IMR-90 (cell line): ENCODE measurements around the gene TMEM63A. TPM values are rescaled to one million over a fixed set of nuclear protein-coding genes. Genes with fewer than 3 reads are reported as not detected.

Source experiments
- ATAC-seq: fragments of 200-7000 bp; cut with Tn5 transposase; 2 replicates; pipeline ENCODE4 v1.9.1; 2020; ENCODE audit warnings: low read depth, mild to moderate bottlenecking, moderate library complexity
- BruUV-seq: library from RNA; stranded (reverse); fragments of 400-500 nt; replicated peaks from 2 replicates; lab custom pipeline; 2021; lab: Mats Ljungman, UMichigan
- CTCF ChIA-PET: fragments of 300-600 bp; formaldehyde crosslinking; extraction: SDS; loops from one replicate; lab custom pipeline; 2021; ENCODE audit warnings: antibody characterized with exemption; lab: Yijun Ruan, JAX
- POLR2A ChIA-PET: fragments of 300-600 bp; sonication (Branson Sonifier 250); formaldehyde crosslinking; loops from one replicate; lab custom pipeline; 2022; ENCODE audit warnings: antibody characterized with exemption; ENCODE audit not compliant: unreplicated experiment; lab: Charles Lee
- DNase-seq: peaks from one replicate; pipeline ENCODE4 v3.0.0; 2013
- H2AFZ ChIP-seq: replicated peaks from 2 replicates; pipeline ENCODE3; 2013; ENCODE audit warnings: low read length, mild to moderate bottlenecking; ENCODE audit not compliant: poor library complexity
- H2AK5ac ChIP-seq: 2 replicates; pipeline ENCODE4 v1.6.1; 2013; ENCODE audit warnings: low read depth, low read length, inconsistent platforms
- H2AK9ac ChIP-seq: replicated peaks from 2 replicates; pipeline ENCODE3; 2013; ENCODE audit warnings: mild to moderate bottlenecking, low read depth, low read length, moderate library complexity; ENCODE audit not compliant: poor library complexity
- H2BK120ac ChIP-seq: 2 replicates; pipeline ENCODE4 v1.6.1; 2013; ENCODE audit warnings: low read depth, low read length, inconsistent platforms
- H2BK15ac ChIP-seq: 3 replicates; pipeline ENCODE4 v1.6.1; 2013; ENCODE audit warnings: low read depth, low read length, inconsistent platforms
- H2BK20ac ChIP-seq: 2 replicates; pipeline ENCODE4 v1.6.1; 2013; ENCODE audit warnings: low read depth, mild to moderate bottlenecking, inconsistent platforms, low read length, moderate library complexity
- H2BK5ac ChIP-seq: 2 replicates; pipeline ENCODE4 v1.6.1; 2013; ENCODE audit warnings: mild to moderate bottlenecking, low read depth, low read length, inconsistent platforms; ENCODE audit not compliant: poor library complexity, severe bottlenecking
- H3K14ac ChIP-seq: replicated peaks from 2 replicates; pipeline ENCODE4 v1.6.1; 2013; ENCODE audit warnings: low read depth, low read length, inconsistent platforms
- H3K18ac ChIP-seq: 2 replicates; pipeline ENCODE4 v1.6.1; 2013; ENCODE audit warnings: low read depth, low read length, control low read depth
- H3K23ac ChIP-seq: 2 replicates; pipeline ENCODE4 v1.6.1; 2013; ENCODE audit warnings: low read depth, low read length, inconsistent platforms
- H3K27ac ChIP-seq: 2 replicates; pipeline ENCODE4 v1.5.1; 2013; ENCODE audit warnings: mild to moderate bottlenecking, control low read depth, low read length; ENCODE audit not compliant: insufficient read depth
- H3K27me3 ChIP-seq: 2 replicates; pipeline ENCODE4 v1.6.1; 2013; ENCODE audit warnings: low read length; ENCODE audit not compliant: control insufficient read depth, insufficient read depth
- H3K36me3 ChIP-seq: 2 replicates; pipeline ENCODE4 v1.6.1; 2013; ENCODE audit warnings: low read length, mixed read lengths; ENCODE audit not compliant: control insufficient read depth, insufficient read depth
- H3K4ac ChIP-seq: 2 replicates; pipeline ENCODE4 v1.6.1; 2013; ENCODE audit warnings: low read depth, low read length, inconsistent platforms
- H3K4me1 ChIP-seq: 2 replicates; pipeline ENCODE4 v1.6.1; 2013; ENCODE audit warnings: low read length, mixed read lengths; ENCODE audit not compliant: control insufficient read depth, insufficient read depth
- H3K4me2 ChIP-seq: 2 replicates; pipeline ENCODE4 v1.6.1; 2013; ENCODE audit warnings: low read depth, mild to moderate bottlenecking, control low read depth, low read length, moderate library complexity
- H3K4me3 ChIP-seq: 2 replicates; pipeline ENCODE4 v1.5.1; 2013; ENCODE audit warnings: low read depth, mild to moderate bottlenecking, control low read depth, low read length, moderate library complexity; ENCODE audit not compliant: insufficient read depth
- H3K56ac ChIP-seq: 2 replicates; pipeline ENCODE4 v1.6.1; 2013; ENCODE audit warnings: low read length, inconsistent platforms; ENCODE audit not compliant: insufficient read depth; ENCODE audit errors: extremely low read depth
- H3K79me1 ChIP-seq, 2 experiments: 2 replicates each; pipeline ENCODE4 v1.6.1; 2013; ENCODE audit warnings: low read length in 2 of 2, inconsistent platforms in 1 of 2, low read depth in 1 of 2
- H3K9ac ChIP-seq: 2 replicates; pipeline ENCODE4 v1.6.1; 2013; ENCODE audit warnings: low read depth, low read length, control low read depth
- H3K9me1 ChIP-seq: 2 replicates; pipeline ENCODE4 v1.6.1; 2013; ENCODE audit warnings: low read length, inconsistent platforms; ENCODE audit not compliant: insufficient read depth
- H3K9me3 ChIP-seq: 2 replicates; pipeline ENCODE4 v1.6.1; 2013; ENCODE audit warnings: low read length; ENCODE audit not compliant: control insufficient read depth, insufficient read depth
- H4K20me1 ChIP-seq: 2 replicates; pipeline ENCODE4 v1.6.1; 2013; ENCODE audit warnings: low read length, inconsistent platforms; ENCODE audit not compliant: insufficient read depth
- H4K5ac ChIP-seq: 2 replicates; pipeline ENCODE4 v1.6.1; 2013; ENCODE audit warnings: mild to moderate bottlenecking, low read depth, low read length, control low read depth
- H4K8ac ChIP-seq, 2 experiments: 2 replicates each; pipeline ENCODE4 v1.6.1; 2013; ENCODE audit warnings: low read depth in 2 of 2, low read length in 2 of 2, control low read depth in 1 of 2, inconsistent platforms in 1 of 2
- H4K91ac ChIP-seq: 2 replicates; pipeline ENCODE4 v1.6.1; 2013; ENCODE audit warnings: low read depth, low read length, inconsistent platforms; ENCODE audit not compliant: insufficient read depth
- BHLHE40 ChIP-seq: fragments of 150-350 bp; IDR thresholded peaks from 2 replicates; pipeline ENCODE4 v1.6.1; 2016; ENCODE audit warnings: mild to moderate bottlenecking, low read depth, low read length
- CEBPB ChIP-seq: IDR thresholded peaks from 2 replicates; pipeline ENCODE4 v1.6.1; 2012; ENCODE audit warnings: low read depth, low read length, improper control_type of control experiment
- CHD1 ChIP-seq: IDR thresholded peaks from 2 replicates; pipeline ENCODE4 v1.6.1; 2012; ENCODE audit warnings: low read depth, low read length, improper control_type of control experiment
- ELK1 ChIP-seq: fragments of 150-350 bp; IDR thresholded peaks from 2 replicates; pipeline ENCODE4 v1.6.1; 2016; ENCODE audit warnings: low read depth, mild to moderate bottlenecking, low read length, moderate library complexity, borderline replicate concordance
- FOS ChIP-seq: fragments of 150-350 bp; IDR thresholded peaks from 2 replicates; pipeline ENCODE4 v1.6.1; 2016; ENCODE audit warnings: low read depth, low read length
- MAFK ChIP-seq: IDR thresholded peaks from 2 replicates; pipeline ENCODE4 v1.6.1; 2012; ENCODE audit warnings: low read depth, low read length, improper control_type of control experiment
- MAZ ChIP-seq: IDR thresholded peaks from 2 replicates; pipeline ENCODE4 v1.6.1; 2012; ENCODE audit warnings: low read depth, mild to moderate bottlenecking, low read length, improper control_type of control experiment, moderate library complexity, borderline replicate concordance
- MXI1 ChIP-seq: IDR thresholded peaks from 2 replicates; pipeline ENCODE4 v1.6.1; 2012; ENCODE audit warnings: low read depth, mild to moderate bottlenecking, low read length, moderate library complexity, borderline replicate concordance
- POLR2A ChIP-seq: IDR thresholded peaks from 2 replicates; pipeline ENCODE4 v1.6.1; 2012; ENCODE audit warnings: mild to moderate bottlenecking, low read depth, low read length
- RAD21 ChIP-seq: IDR thresholded peaks from 2 replicates; pipeline ENCODE4 v1.6.1; 2012; ENCODE audit warnings: low read length, improper control_type of control experiment
- RCOR1 ChIP-seq: IDR thresholded peaks from 2 replicates; pipeline ENCODE4 v1.6.1; 2012; ENCODE audit warnings: mild to moderate bottlenecking, low read length, improper control_type of control experiment; ENCODE audit not compliant: insufficient replicate concordance
- SMC3 ChIP-seq: fragments of 150-350 bp; IDR thresholded peaks from 2 replicates; pipeline ENCODE4 v1.6.1; 2016; ENCODE audit warnings: low read depth, mild to moderate bottlenecking, antibody characterized with exemption, low read length, moderate library complexity
- WGBS, 2 experiments: methylation state at CpG; one replicate each; pipeline versions ENCODE4 v1.1.5 to v1.1.7; 2013; ENCODE audit warnings: missing lambda C conversion rate in 2 of 2; ENCODE audit not compliant: insufficient read length in 1 of 2; ENCODE audit errors: extremely low coverage in 2 of 2; 5-methylcytosine and 5-hydroxymethylcytosine counted together
- dilution Hi-C: fragments of 300-500 bp; cut with HindIII; formaldehyde crosslinking; loops from one replicate; pipeline ENCODE4 v1.14.3; 2018; ENCODE audit warnings: low sequenced_read_pairs; ENCODE audit not compliant: unreplicated experiment
- in situ Hi-C: fragments of 300-500 bp; cut with MboI; formaldehyde crosslinking; loops from 3 replicates; pipeline ENCODE4 v1.14.3; 2019; ENCODE audit warnings: low sequenced_read_pairs, inconsistent platforms, mixed read lengths
- intact Hi-C: fragments of 100-400 bp; cut with micrococcal nuclease; formaldehyde crosslinking; loops from 2 replicates; pipeline ENCODE4 v1.10.0; 2022
- polyA plus RNA-seq, 3 experiments: library from polyadenylated mRNA; depleted of rRNA; stranded (reverse); fragments of >200 nt; gene quantifications; 2 replicates each; pipeline ENCODE4 v1.2.3, GENCODE V29; 2012; ENCODE audit warnings: low replicate concordance in 1 of 3
- total RNA-seq: library from RNA; depleted of rRNA; stranded (reverse); fragments of >200 nt; gene quantifications from 2 replicates; pipeline ENCODE4 v1.2.3, GENCODE V29; 2012
- TF ChIP-seq, protein P1 (sequence below): fragments of 150-350 bp; IDR thresholded peaks from 2 replicates; pipeline ENCODE4 v1.6.1; 2017; ENCODE audit warnings: mild to moderate bottlenecking, antibody characterized with exemption, low read length, low read depth
- TF ChIP-seq, protein P2 (sequence below): conservative IDR thresholded peaks from 2 replicates; pipeline ENCODE4 v1.5.1; 2012; ENCODE audit warnings: mild to moderate bottlenecking, low read depth, low read length, improper control_type of control experiment

The TMEM63A gene
- total and polyA plus RNA-seq, 2 of the 4 experiments (the other 2 are of a cell fraction), result 4.7 to 23.3 TPM

GRCh38 chr1:225886159-225887029, 4.2 kb upstream of the TMEM63A start:
- peaks cover 5% of the 10 kb centered on the region; the same call in 1 of the 2 replicates for H3K9me1 ChIP-seq
- intact Hi-C loops, result no loop called here
- no peak overlapping the region for H2BK5ac ChIP-seq
- H3K27me3 ChIP-seq, result no peaks in the 10 kb centered on the region
- H3K9me3 ChIP-seq, result no peaks in the 10 kb centered on the region
- ATAC-seq, result no peak
- H2BK15ac ChIP-seq, result no peak overlapping the region
- no peak overlapping the region for H3K4me2 ChIP-seq
- H3K36me3 ChIP-seq, result no peaks in the 10 kb centered on the region
- H2AK9ac ChIP-seq, result no peak overlapping the region
- peaks cover 3% of the 10 kb centered on the region; the same call in 1 of the 2 replicates for H3K4me1 ChIP-seq
- ChIA-PET POLR2A (no interaction called here), CTCF (no interaction called here)
- WGBS, 2 experiments, result 90% methylated on average over 11 of the region's 19 CpGs; no CpG with 5 or more reads in 1 of the 2 experiments
- H3K9ac ChIP-seq, result no peak overlapping the region
- no peak overlapping the region for H2BK20ac ChIP-seq
- H3K18ac ChIP-seq, result no peak overlapping the region
- H2AFZ ChIP-seq, result no peak overlapping the region
- H2AK5ac ChIP-seq, result no peak overlapping the region
- no peak overlapping the region for H4K8ac ChIP-seq
- dilution Hi-C loops, result no loop called here
- H3K56ac ChIP-seq, result no peak overlapping the region
- peak; percentile 24 for DNase-seq
- H3K14ac ChIP-seq, result no peak overlapping the region
- peaks cover 2 to 14% of the 10 kb centered on the region in 2 experiments; a peak in 3 of 4 replicates for H3K79me1 ChIP-seq
- H3K4ac ChIP-seq, result no peak overlapping the region
- H3K23ac ChIP-seq, result no peak overlapping the region
- TF ChIP-seq ELK1, result no peak
- no peak for TF ChIP-seq FOS
- TF ChIP-seq POLR2A, result no peak
- no peak for TF ChIP-seq RAD21
- no peak for TF ChIP-seq CHD1
- no peak for TF ChIP-seq CEBPB
- no peak for TF ChIP-seq MAFK
- TF ChIP-seq BHLHE40, result no peak
- TF ChIP-seq SMC3, result no peak
- no peak for TF ChIP-seq RCOR1
- no peak for TF ChIP-seq MAZ
- TF ChIP-seq, protein P1, sequence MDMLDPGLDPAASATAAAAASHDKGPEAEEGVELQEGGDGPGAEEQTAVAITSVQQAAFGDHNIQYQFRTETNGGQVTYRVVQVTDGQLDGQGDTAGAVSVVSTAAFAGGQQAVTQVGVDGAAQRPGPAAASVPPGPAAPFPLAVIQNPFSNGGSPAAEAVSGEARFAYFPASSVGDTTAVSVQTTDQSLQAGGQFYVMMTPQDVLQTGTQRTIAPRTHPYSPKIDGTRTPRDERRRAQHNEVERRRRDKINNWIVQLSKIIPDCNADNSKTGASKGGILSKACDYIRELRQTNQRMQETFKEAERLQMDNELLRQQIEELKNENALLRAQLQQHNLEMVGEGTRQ, result no peak
- TF ChIP-seq, protein P2, sequence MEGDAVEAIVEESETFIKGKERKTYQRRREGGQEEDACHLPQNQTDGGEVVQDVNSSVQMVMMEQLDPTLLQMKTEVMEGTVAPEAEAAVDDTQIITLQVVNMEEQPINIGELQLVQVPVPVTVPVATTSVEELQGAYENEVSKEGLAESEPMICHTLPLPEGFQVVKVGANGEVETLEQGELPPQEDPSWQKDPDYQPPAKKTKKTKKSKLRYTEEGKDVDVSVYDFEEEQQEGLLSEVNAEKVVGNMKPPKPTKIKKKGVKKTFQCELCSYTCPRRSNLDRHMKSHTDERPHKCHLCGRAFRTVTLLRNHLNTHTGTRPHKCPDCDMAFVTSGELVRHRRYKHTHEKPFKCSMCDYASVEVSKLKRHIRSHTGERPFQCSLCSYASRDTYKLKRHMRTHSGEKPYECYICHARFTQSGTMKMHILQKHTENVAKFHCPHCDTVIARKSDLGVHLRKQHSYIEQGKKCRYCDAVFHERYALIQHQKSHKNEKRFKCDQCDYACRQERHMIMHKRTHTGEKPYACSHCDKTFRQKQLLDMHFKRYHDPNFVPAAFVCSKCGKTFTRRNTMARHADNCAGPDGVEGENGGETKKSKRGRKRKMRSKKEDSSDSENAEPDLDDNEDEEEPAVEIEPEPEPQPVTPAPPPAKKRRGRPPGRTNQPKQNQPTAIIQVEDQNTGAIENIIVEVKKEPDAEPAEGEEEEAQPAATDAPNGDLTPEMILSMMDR, result no peak
- no peak for TF ChIP-seq MXI1
- peaks cover 1% of the 10 kb centered on the region; the same call in 1 of the 2 replicates for H4K20me1 ChIP-seq
- H4K91ac ChIP-seq, result no peak overlapping the region
- no TSS peak for BruUV-seq
- in situ Hi-C loops, result no loop called here
- H3K27ac ChIP-seq, result no peak overlapping the region
- no peak overlapping the region for H2BK120ac ChIP-seq
- H3K4me3 ChIP-seq, result no peak overlapping the region
- no peak overlapping the region for H4K5ac ChIP-seq
